Peyer's patch (tissue), 4 donors: ENCODE results near the gene DOHH. TPM values are rescaled to one million over a fixed set of nuclear protein-coding genes. Genes with fewer than 3 reads are reported as not detected.

ENCODE experiments used
- DNase-seq, 3 donors: peaks; one replicate each; pipeline ENCODE4 v3.0.0-alpha.2; 2017 to 2019
- H3K27ac ChIP-seq, 4 donors: fragments of 200-600 bp; sonication (generic); one replicate each; pipeline ENCODE4 v1.5.1; 2016 to 2019
- H3K27me3 ChIP-seq, 2 donors: fragments of 200-600 bp; sonication (generic); one replicate each; pipeline ENCODE4 v1.5.1; 2019
- H3K36me3 ChIP-seq, 3 donors: fragments of 200-600 bp; sonication (generic); one replicate each; pipeline ENCODE4 v1.5.1; 2016 to 2019
- H3K4me1 ChIP-seq, 4 donors: fragments of 200-600 bp; sonication (generic); one replicate each; pipeline ENCODE4 v1.5.1; 2016 to 2019
- H3K4me3 ChIP-seq, 4 donors: fragments of 200-600 bp; sonication (generic); 1 replicate in 3 of 4; 2 replicates in 1 of 4; pipeline ENCODE4 v1.5.1; 2016 to 2019; ENCODE audit warnings: mild to moderate bottlenecking in 1 of 4
- H3K9me3 ChIP-seq, 4 donors: fragments of 200-600 bp; sonication (generic); one replicate each; pipeline ENCODE4 v1.5.1; 2016 to 2019; ENCODE audit warnings: mild to moderate bottlenecking in 1 of 4
- POLR2A ChIP-seq, 2 donors: fragments of 450-650 bp; IDR thresholded peaks; one replicate each; pipeline ENCODE4 v1.5.1; 2017; ENCODE audit warnings: antibody characterized with exemption in 2 of 2, mild to moderate bottlenecking in 2 of 2, moderate library complexity in 2 of 2
- total RNA-seq, 4 donors: library from RNA; depleted of rRNA; stranded (reverse); fragments of >200 nt; gene quantifications; one replicate each; pipeline ENCODE4 v1.1.0, GENCODE V29; 2016
- TF ChIP-seq, protein P1 (sequence below), 6 experiments: fragments of 450-650 bp in 4 of 6; fragments of 200-600 bp in 2 of 6; sonication (generic) in 1 of 6; IDR thresholded peaks; one replicate each; pipeline ENCODE4 v1.5.1; 2017 to 2019; ENCODE audit warnings: antibody characterized with exemption in 6 of 6, mild to moderate bottlenecking in 3 of 6, moderate library complexity in 1 of 6

The DOHH gene, protein sequence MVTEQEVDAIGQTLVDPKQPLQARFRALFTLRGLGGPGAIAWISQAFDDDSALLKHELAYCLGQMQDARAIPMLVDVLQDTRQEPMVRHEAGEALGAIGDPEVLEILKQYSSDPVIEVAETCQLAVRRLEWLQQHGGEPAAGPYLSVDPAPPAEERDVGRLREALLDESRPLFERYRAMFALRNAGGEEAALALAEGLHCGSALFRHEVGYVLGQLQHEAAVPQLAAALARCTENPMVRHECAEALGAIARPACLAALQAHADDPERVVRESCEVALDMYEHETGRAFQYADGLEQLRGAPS
- total RNA-seq: 10 to 100 TPM in 1 of 4 donors, 1 to 10 TPM in 3; 5.6 to 10.2 (median 9.5) TPM

DNA sequence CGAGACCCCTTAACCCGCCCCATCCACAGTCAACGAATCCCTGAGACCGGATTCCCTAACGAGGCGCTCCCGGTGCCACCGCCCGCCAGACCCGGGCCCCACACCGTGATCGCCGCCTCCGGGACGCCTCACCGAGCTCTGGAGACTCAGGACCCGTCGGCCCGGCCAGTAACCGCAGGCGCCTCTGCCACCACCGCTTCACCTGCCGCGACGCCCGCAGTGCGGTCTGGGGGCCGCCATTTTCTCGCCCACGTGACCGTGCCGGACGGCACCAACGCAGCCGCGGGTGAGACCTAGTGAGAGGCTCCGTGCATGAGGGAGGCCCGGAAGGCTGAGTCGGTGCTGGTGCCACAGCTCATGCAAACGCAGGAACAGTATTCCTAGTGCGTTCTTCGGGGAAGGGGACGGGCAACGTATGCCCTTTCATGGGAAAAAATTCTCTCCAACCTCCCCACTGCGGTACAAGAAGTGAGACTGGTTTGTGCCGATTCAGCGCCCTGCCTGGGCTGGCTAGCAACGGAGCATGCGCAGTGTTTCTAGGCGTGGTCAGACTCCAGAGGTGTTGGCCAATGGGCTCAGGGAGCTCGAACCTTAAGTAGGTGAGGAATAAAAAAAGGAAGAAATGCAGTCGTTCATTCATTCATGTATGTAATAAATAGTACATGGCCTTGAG is at the start of gene DOHH:
Gene DOHH (minus strand): TSS at position 246 of the 673 bp plus-strand sequence. CDS start 3,860 bp downstream, outside the sequence.
- no peak for TF ChIP-seq POLR2A (IDR thresholded peaks at IDR 0.05)
- TF ChIP-seq, protein P1, sequence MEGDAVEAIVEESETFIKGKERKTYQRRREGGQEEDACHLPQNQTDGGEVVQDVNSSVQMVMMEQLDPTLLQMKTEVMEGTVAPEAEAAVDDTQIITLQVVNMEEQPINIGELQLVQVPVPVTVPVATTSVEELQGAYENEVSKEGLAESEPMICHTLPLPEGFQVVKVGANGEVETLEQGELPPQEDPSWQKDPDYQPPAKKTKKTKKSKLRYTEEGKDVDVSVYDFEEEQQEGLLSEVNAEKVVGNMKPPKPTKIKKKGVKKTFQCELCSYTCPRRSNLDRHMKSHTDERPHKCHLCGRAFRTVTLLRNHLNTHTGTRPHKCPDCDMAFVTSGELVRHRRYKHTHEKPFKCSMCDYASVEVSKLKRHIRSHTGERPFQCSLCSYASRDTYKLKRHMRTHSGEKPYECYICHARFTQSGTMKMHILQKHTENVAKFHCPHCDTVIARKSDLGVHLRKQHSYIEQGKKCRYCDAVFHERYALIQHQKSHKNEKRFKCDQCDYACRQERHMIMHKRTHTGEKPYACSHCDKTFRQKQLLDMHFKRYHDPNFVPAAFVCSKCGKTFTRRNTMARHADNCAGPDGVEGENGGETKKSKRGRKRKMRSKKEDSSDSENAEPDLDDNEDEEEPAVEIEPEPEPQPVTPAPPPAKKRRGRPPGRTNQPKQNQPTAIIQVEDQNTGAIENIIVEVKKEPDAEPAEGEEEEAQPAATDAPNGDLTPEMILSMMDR (IDR thresholded peaks at IDR 0.05): peak in 1 of 6 experiments; percentile 11
- H3K9me3 ChIP-seq: no peaks in the 10 kb centered on the region

DNA sequence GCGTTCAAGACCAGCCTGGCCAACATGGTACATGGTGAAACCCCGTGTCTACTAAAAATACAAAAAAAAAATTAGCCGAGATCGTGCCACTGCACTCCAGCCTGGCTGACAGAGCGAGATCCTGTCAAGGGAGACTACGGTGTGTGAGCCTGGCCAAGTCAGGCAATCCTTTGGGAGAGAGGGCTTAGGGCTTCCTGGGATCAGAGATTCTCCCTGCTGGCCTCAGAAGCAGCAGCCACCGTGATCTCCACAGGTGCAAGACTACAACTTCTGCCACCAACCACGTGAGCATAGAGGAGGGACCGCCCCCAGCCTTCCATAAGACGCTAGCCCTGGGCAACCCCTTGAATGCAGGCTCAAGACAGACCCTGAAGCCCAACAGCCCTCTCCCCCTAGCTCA is 49.3 kb upstream of the DOHH start:
- TF ChIP-seq POLR2A (IDR thresholded peaks at IDR 0.05): no peak
- no peak for DNase-seq
- Histone ChIP-seq H3K9me3 (no peaks in the 10 kb centered on the region), H3K36me3 (peaks cover 0 to 24% (median 0%) of the 10 kb centered on the region in 3 donors), H3K27ac (no peak overlapping the region), H3K4me3 (no peak overlapping the region), H3K4me1 (peaks cover 4 to 22% (median 8%) of the 10 kb centered on the region in 4 donors), H3K27me3 (no peaks in the 10 kb centered on the region)

More for the DNA sequence above, at the start of gene DOHH:
- Histone ChIP-seq H3K4me1 (peaks cover 0 to 19% (median 6%) of the 10 kb centered on the region in 4 donors), H3K27me3 (no peaks in the 10 kb centered on the region), H3K36me3 (peaks cover 0 to 11% (median 0%) of the 10 kb centered on the region in 3 donors), H3K4me3 (peak within 1 kb of the TSS; percentile 76 to 99 (median 92)), H3K27ac (peak within 1 kb of the TSS; percentile 84 to 91 (median 87))
- peak; percentile 94 to 98 (median 96) for DNase-seq

DNA sequence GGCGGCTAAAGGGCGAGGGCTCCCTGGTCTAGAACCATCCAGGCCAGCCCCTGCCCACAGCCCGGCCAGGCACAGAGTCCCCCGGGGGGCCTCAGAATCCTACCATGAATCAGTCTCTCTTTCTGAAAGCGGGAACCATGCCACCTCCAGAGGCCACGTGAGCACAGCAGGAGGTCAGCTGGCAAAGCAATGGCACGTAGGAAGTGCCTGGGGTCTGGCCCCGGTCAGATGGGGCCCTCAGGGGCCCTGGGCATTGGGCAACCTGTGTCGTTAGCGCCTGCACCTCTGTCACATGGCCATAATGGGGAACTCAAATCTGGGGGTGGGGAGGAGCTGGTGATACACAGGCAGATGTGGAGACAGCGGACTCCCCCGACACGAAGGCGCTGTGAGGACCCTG is 48.1 kb upstream of the DOHH start:
- H3K9me3 ChIP-seq: no peaks in the 10 kb centered on the region
- TF ChIP-seq, protein P1 (IDR thresholded peaks at IDR 0.05): no peak
- TF ChIP-seq POLR2A (IDR thresholded peaks at IDR 0.05): no peak
- H3K27me3 ChIP-seq: no peaks in the 10 kb centered on the region
- peaks cover 0 to 35% (median 0%) of the 10 kb centered on the region in 3 donors for H3K36me3 ChIP-seq
- H3K4me3 ChIP-seq: no peak overlapping the region
- H3K27ac ChIP-seq: no peak overlapping the region
- no peak for DNase-seq
- peaks cover 0 to 12% (median under 1%) of the 10 kb centered on the region in 4 donors for H3K4me1 ChIP-seq

DNA sequence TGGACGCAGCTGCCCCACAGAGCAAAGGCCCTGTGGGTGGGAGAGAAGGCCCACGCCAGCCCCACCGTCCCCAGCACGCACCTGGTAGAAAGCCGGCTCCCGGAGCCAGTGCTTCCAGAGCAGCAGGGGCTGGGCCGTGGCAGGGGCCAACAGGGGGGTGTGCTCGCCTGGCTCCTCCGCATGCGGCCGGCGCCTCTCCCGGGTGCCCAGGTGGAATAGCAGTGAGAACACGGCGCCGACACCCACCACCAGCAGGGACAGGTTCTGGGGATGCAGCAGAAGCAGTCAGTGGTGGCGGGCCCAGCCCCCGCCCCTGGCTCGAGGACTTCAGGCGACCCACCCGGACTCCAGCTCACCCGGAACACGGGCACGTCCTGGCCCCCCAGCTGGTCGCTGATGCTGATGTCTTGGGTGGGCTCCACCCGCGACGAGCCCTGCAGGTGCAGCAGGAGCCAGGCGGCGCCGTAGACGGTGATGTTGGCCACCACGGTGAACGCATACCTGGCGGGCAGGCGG is 47.4 kb upstream of the DOHH start:
- H3K9me3 ChIP-seq: no peaks in the 10 kb centered on the region
- no peak overlapping the region for H3K27ac ChIP-seq
- TF ChIP-seq, protein P1 (IDR thresholded peaks at IDR 0.05): no peak
- H3K4me3 ChIP-seq: no peak overlapping the region
- H3K4me1 ChIP-seq: peaks cover 0 to 5% (median 0%) of the 10 kb centered on the region in 4 donors
- no peak for DNase-seq
- H3K36me3 ChIP-seq: peaks cover 0 to 40% (median 0%) of the 10 kb centered on the region in 3 donors
- no peaks in the 10 kb centered on the region for H3K27me3 ChIP-seq

DNA sequence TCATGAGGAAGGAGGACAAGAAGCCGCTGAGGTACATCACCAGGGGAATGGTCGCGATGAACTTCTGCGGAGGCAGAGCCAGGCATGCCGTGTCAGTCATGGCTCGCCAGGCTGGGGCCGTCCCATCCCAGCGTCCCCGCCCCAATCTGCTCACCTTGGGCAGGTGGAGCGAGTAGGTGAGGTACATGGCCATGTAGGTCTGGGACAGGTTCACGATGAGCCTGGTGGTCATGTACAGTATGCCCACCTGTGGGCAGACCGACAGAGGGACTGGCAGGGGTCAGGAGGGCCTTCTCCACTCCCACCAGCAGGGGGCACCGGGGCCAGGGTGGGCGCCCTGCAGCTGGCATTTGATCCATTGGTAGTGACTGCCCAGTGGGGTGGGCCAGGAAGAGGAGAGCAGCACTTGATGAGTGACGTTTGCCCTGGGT is 46.8 kb upstream of the DOHH start:
- DNase-seq: no peak
- TF ChIP-seq, protein P1 (IDR thresholded peaks at IDR 0.05): peak; percentile 31 to 48 (median 40)
- no peak for TF ChIP-seq POLR2A (IDR thresholded peaks at IDR 0.05)

More for the DNA sequence above, 46.8 kb upstream of the DOHH start:
- H3K36me3 ChIP-seq: peaks cover 0 to 40% (median 0%) of the 10 kb centered on the region in 3 donors
- H3K4me3 ChIP-seq: no peak overlapping the region
- no peaks in the 10 kb centered on the region for H3K27me3 ChIP-seq
- no peaks in the 10 kb centered on the region for H3K4me1 ChIP-seq
- H3K9me3 ChIP-seq: no peaks in the 10 kb centered on the region
- H3K27ac ChIP-seq: no peak overlapping the region
